ENCODE measurements around the gene MYH1. TPM values are rescaled to one million over a fixed set of nuclear protein-coding genes. Genes with fewer than 3 reads are reported as not detected.
"Not testable (repeated sequence)": the region's sequence is repeated elsewhere in the genome, so short reads cannot be mapped to it uniquely, and the experiment has no call there.

The MYH1 gene
- polyA plus RNA-seq, 2 donors = 0.01 TPM; not detected in 1

DNA sequence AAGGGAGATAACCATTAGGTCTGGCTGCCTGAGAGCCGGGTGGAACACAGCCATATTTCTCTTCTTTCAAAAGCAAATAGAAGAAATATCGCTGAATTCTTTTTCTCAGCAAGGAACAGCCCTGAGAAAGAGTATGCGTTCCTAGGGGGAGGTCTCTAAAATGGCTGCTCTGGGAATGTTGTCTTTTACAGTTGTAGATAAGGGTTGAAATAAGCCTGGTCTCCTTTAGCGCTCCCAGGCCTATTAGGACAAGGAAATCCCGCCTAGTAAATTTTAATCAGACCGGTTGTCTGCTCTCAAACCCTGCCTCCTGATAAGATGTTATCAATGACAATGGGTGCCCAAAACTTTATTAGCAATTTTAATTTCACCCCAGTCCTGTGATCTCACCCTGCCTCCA, 22.8 kb upstream of the MYH1 start:
- not testable (repeated sequence) for H3K36me3 ChIP-seq (ENCODE audit: control insufficient read depth in 2 of 2, insufficient read depth in 2 of 2, low read length in 1 of 2); H3K9me3 ChIP-seq (ENCODE audit: control insufficient read depth in 2 of 2, insufficient read depth in 1 of 2, low read depth in 1 of 2, low read length in 1 of 2); H3K27ac ChIP-seq (ENCODE audit: low read depth in 2 of 2, low read length in 1 of 2); H3K27me3 ChIP-seq (ENCODE audit: control insufficient read depth in 1 of 2, insufficient read depth in 2 of 2, low read length in 2 of 2); H3K4me1 ChIP-seq (ENCODE audit: control insufficient read depth in 2 of 2, insufficient read depth in 2 of 2, low read length in 1 of 2); H3K4me3 ChIP-seq (ENCODE audit: low read depth in 1 of 2, low read length in 2 of 2)
- 93 to 94% methylated on average over 6 of the region's 6 CpGs for WGBS, 2 donors

- Histone ChIP-seq H3K9me3 (ENCODE audit: control insufficient read depth in 2 of 2, insufficient read depth in 1 of 2, low read depth in 1 of 2, low read length in 1 of 2) (no peaks in the 10 kb centered on the region), H3K27me3 (ENCODE audit: control insufficient read depth in 1 of 2, insufficient read depth in 2 of 2, low read length in 2 of 2) (no peaks in the 10 kb centered on the region)
- 65% methylated on average over 1 of the region's 1 CpG for WGBS, 2 donors
Observed at GRCh38 chr17:10532026-10532425, 13.7 kb upstream of the MYH1 start.

GRCh38 chr17:10527419-10527818, 9.1 kb upstream of the MYH1 start:
- H3K36me3 ChIP-seq (ENCODE audit: control insufficient read depth in 2 of 2, insufficient read depth in 2 of 2, low read length in 1 of 2) = no peaks in the 10 kb centered on the region
- no peaks in the 10 kb centered on the region for H3K4me1 ChIP-seq (ENCODE audit: control insufficient read depth in 2 of 2, insufficient read depth in 2 of 2, low read length in 1 of 2)
- H3K27ac ChIP-seq (ENCODE audit: low read depth in 2 of 2, low read length in 1 of 2) = no peak overlapping the region
- no peaks in the 10 kb centered on the region for H3K9me3 ChIP-seq (ENCODE audit: control insufficient read depth in 2 of 2, insufficient read depth in 1 of 2, low read depth in 1 of 2, low read length in 1 of 2)
- H3K4me3 ChIP-seq (ENCODE audit: low read depth in 1 of 2, low read length in 2 of 2) = no peak overlapping the region
- H3K27me3 ChIP-seq (ENCODE audit: control insufficient read depth in 1 of 2, insufficient read depth in 2 of 2, low read length in 2 of 2) = no peaks in the 10 kb centered on the region
- 81 to 82% methylated on average over 6 of the region's 6 CpGs for WGBS, 2 donors

More at GRCh38 chr17:10532026-10532425, 13.7 kb upstream of the MYH1 start:
- no peaks in the 10 kb centered on the region for H3K36me3 ChIP-seq (ENCODE audit: control insufficient read depth in 2 of 2, insufficient read depth in 2 of 2, low read length in 1 of 2)
- H3K4me1 ChIP-seq (ENCODE audit: control insufficient read depth in 2 of 2, insufficient read depth in 2 of 2, low read length in 1 of 2) = no peaks in the 10 kb centered on the region
- H3K4me3 ChIP-seq (ENCODE audit: low read depth in 1 of 2, low read length in 2 of 2) = no peak overlapping the region
- H3K27ac ChIP-seq (ENCODE audit: low read depth in 2 of 2, low read length in 1 of 2) = no peak overlapping the region

- no peak overlapping the region for H3K4me3 ChIP-seq (ENCODE audit: low read depth in 1 of 2, low read length in 2 of 2)
- no peaks in the 10 kb centered on the region for H3K36me3 ChIP-seq (ENCODE audit: control insufficient read depth in 2 of 2, insufficient read depth in 2 of 2, low read length in 1 of 2)
- WGBS, 2 donors = 89 to 90% methylated on average over 11 of the region's 11 CpGs
- no peak overlapping the region for H3K27ac ChIP-seq (ENCODE audit: low read depth in 2 of 2, low read length in 1 of 2)
- no peaks in the 10 kb centered on the region for H3K9me3 ChIP-seq (ENCODE audit: control insufficient read depth in 2 of 2, insufficient read depth in 1 of 2, low read depth in 1 of 2, low read length in 1 of 2)
- no peaks in the 10 kb centered on the region for H3K27me3 ChIP-seq (ENCODE audit: control insufficient read depth in 1 of 2, insufficient read depth in 2 of 2, low read length in 2 of 2)
- no peaks in the 10 kb centered on the region for H3K4me1 ChIP-seq (ENCODE audit: control insufficient read depth in 2 of 2, insufficient read depth in 2 of 2, low read length in 1 of 2)
Observed at GRCh38 chr17:10526517-10526916, 8.2 kb upstream of the MYH1 start.

DNA sequence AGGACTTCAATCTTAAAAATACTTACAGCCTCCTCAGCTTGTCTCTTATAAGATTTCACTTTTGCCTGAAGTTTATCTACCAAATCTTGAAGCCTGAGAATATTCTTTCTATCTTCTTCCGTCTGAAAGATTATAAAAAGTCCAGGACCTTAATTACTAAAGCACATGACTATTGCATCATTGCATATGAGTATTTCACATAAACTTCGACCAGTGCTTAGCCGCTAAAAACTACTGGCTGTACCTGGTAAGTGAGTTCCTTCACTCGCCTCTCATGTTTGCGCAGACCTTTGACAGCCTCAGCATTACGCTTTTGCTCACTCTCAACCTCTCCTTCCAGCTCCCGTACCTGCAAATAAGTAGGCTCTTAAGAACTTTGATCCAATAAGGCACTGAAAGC, 4.7 kb upstream of the MYH1 start:
- WGBS, 2 donors = 88 to 92% methylated on average over 7 of the region's 7 CpGs
- H3K27me3 ChIP-seq (ENCODE audit: control insufficient read depth in 1 of 2, insufficient read depth in 2 of 2, low read length in 2 of 2) = no peaks in the 10 kb centered on the region
- H3K9me3 ChIP-seq (ENCODE audit: control insufficient read depth in 2 of 2, insufficient read depth in 1 of 2, low read depth in 1 of 2, low read length in 1 of 2) = no peaks in the 10 kb centered on the region
- H3K36me3 ChIP-seq (ENCODE audit: control insufficient read depth in 2 of 2, insufficient read depth in 2 of 2, low read length in 1 of 2) = no peaks in the 10 kb centered on the region
- no peak overlapping the region for H3K27ac ChIP-seq (ENCODE audit: low read depth in 2 of 2, low read length in 1 of 2)
- no peaks in the 10 kb centered on the region for H3K4me1 ChIP-seq (ENCODE audit: control insufficient read depth in 2 of 2, insufficient read depth in 2 of 2, low read length in 1 of 2)
- H3K4me3 ChIP-seq (ENCODE audit: low read depth in 1 of 2, low read length in 2 of 2) = no peak overlapping the region

DNA sequence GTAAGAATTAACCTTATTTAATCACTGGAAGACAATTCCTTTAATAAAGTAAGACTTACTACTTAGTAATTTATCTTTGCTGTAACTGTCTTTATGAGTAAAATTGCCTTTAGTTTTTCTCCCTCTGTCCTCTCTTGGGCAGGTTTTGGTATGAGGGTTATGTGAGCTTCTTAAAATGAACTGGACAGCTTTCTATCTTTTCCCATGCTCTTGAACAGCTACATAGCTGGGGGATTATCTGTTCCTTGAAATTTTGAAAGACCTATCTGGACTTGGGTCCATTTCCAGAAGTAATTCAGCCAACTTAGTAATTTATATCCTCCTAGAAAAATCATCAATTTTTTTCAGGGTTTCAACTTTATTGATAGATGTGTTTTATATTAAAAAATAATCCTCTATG, 3.6 kb upstream of the MYH1 start:
- no peaks in the 10 kb centered on the region for H3K4me1 ChIP-seq (ENCODE audit: control insufficient read depth in 2 of 2, insufficient read depth in 2 of 2, low read length in 1 of 2)
- no peaks in the 10 kb centered on the region for H3K9me3 ChIP-seq (ENCODE audit: control insufficient read depth in 2 of 2, insufficient read depth in 1 of 2, low read depth in 1 of 2, low read length in 1 of 2)
- H3K36me3 ChIP-seq (ENCODE audit: control insufficient read depth in 2 of 2, insufficient read depth in 2 of 2, low read length in 1 of 2) = no peaks in the 10 kb centered on the region
- H3K27ac ChIP-seq (ENCODE audit: low read depth in 2 of 2, low read length in 1 of 2) = no peak overlapping the region
- H3K4me3 ChIP-seq (ENCODE audit: low read depth in 1 of 2, low read length in 2 of 2) = no peak overlapping the region
- H3K27me3 ChIP-seq (ENCODE audit: control insufficient read depth in 1 of 2, insufficient read depth in 2 of 2, low read length in 2 of 2) = no peaks in the 10 kb centered on the region

GRCh38 chr17:10516638-10517037, 1.7 kb downstream of the MYH1 start:
- Histone ChIP-seq H3K4me1 (ENCODE audit: control insufficient read depth in 2 of 2, insufficient read depth in 2 of 2, low read length in 1 of 2) (no peaks in the 10 kb centered on the region), H3K36me3 (ENCODE audit: control insufficient read depth in 2 of 2, insufficient read depth in 2 of 2, low read length in 1 of 2) (no peaks in the 10 kb centered on the region), H3K4me3 (ENCODE audit: low read depth in 1 of 2, low read length in 2 of 2) (no peak overlapping the region), H3K27ac (ENCODE audit: low read depth in 2 of 2, low read length in 1 of 2) (no peak overlapping the region), H3K27me3 (ENCODE audit: control insufficient read depth in 1 of 2, insufficient read depth in 2 of 2, low read length in 2 of 2) (no peaks in the 10 kb centered on the region), H3K9me3 (ENCODE audit: control insufficient read depth in 2 of 2, insufficient read depth in 1 of 2, low read depth in 1 of 2, low read length in 1 of 2) (no peaks in the 10 kb centered on the region)

DNA sequence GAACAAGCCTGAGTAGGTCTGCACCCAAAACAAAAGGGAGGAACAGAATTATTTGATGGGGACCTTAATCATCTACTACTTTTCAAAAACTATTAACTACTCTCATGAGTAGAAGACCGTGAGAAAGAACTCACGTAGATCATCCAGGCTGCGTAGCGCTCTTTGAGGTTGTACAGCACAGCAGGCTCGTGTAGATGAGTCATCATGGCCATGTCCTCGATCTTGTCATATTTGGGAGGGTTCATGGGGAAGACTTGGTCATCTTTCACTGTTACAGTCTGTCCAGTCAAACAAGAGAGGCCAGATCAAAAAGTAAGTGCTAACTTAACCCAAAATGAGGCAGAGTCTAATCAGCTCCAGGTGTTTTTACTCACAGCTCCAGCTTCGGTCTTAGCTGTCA, 2.3 kb downstream of the MYH1 start:
- H3K27me3 ChIP-seq (ENCODE audit: control insufficient read depth in 1 of 2, insufficient read depth in 2 of 2, low read length in 2 of 2) = no peaks in the 10 kb centered on the region
- no peaks in the 10 kb centered on the region for H3K9me3 ChIP-seq (ENCODE audit: control insufficient read depth in 2 of 2, insufficient read depth in 1 of 2, low read depth in 1 of 2, low read length in 1 of 2)
- no peak overlapping the region for H3K4me3 ChIP-seq (ENCODE audit: low read depth in 1 of 2, low read length in 2 of 2)
- WGBS, 2 donors = 81% methylated on average over 7 of the region's 7 CpGs
- H3K36me3 ChIP-seq (ENCODE audit: control insufficient read depth in 2 of 2, insufficient read depth in 2 of 2, low read length in 1 of 2) = no peaks in the 10 kb centered on the region
- H3K4me1 ChIP-seq (ENCODE audit: control insufficient read depth in 2 of 2, insufficient read depth in 2 of 2, low read length in 1 of 2) = no peaks in the 10 kb centered on the region
- no peak overlapping the region for H3K27ac ChIP-seq (ENCODE audit: low read depth in 2 of 2, low read length in 1 of 2)

DNA sequence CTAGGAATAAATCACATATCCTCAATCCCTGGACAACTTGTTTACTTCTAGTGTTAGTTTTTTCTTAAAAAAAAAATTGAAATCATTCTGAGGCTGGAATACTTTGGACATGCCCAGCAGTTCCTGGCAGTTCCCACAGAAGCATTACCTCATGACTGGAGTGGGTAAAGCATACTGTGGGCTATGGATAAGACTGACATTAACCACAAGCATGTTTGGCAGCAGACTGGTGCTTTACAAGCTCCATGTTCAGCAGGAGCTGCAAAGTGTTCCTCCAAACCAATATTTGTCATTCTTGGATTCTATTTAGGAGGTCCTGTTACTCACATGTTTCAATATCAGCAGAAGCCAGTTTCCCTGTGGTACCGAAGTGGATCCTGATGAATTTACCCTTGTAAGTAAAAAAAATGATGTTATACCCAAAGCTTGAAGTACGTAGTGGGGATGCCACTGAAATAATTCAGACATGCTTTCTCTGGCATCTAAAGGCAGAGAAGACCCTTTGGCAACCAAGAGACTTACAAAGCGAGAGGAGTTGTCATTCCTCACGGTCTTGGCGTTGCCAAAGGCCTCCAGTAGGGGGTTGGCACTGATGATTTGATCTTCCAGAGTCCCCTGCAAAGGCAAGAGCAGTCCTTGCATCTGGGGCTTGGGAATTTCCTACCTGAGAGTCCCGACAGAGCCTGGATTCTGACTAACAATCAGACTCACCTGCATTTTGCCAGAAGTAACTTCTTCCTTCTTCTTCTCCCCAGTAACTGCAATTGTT, 4.9 kb downstream of the MYH1 start:
- H3K9me3 ChIP-seq (ENCODE audit: control insufficient read depth in 2 of 2, insufficient read depth in 1 of 2, low read depth in 1 of 2, low read length in 1 of 2) = no peaks in the 10 kb centered on the region
- H3K36me3 ChIP-seq (ENCODE audit: control insufficient read depth in 2 of 2, insufficient read depth in 2 of 2, low read length in 1 of 2) = no peaks in the 10 kb centered on the region
- H3K27me3 ChIP-seq (ENCODE audit: control insufficient read depth in 1 of 2, insufficient read depth in 2 of 2, low read length in 2 of 2) = no peaks in the 10 kb centered on the region
- no peak overlapping the region for H3K4me3 ChIP-seq (ENCODE audit: low read depth in 1 of 2, low read length in 2 of 2)
- 55 to 58% methylated on average over 6 of the region's 6 CpGs for WGBS, 2 donors
- no peaks in the 10 kb centered on the region for H3K4me1 ChIP-seq (ENCODE audit: control insufficient read depth in 2 of 2, insufficient read depth in 2 of 2, low read length in 1 of 2)
- H3K27ac ChIP-seq (ENCODE audit: low read depth in 2 of 2, low read length in 1 of 2) = no peak overlapping the region

- H3K4me1 ChIP-seq (ENCODE audit: control insufficient read depth in 2 of 2, insufficient read depth in 2 of 2, low read length in 1 of 2) = no peaks in the 10 kb centered on the region
- 63 to 66% methylated on average over 2 of the region's 2 CpGs for WGBS, 2 donors
- no peaks in the 10 kb centered on the region for H3K9me3 ChIP-seq (ENCODE audit: control insufficient read depth in 2 of 2, insufficient read depth in 1 of 2, low read depth in 1 of 2, low read length in 1 of 2)
- H3K27ac ChIP-seq (ENCODE audit: low read depth in 2 of 2, low read length in 1 of 2) = no peak overlapping the region
- no peaks in the 10 kb centered on the region for H3K36me3 ChIP-seq (ENCODE audit: control insufficient read depth in 2 of 2, insufficient read depth in 2 of 2, low read length in 1 of 2)
- no peak overlapping the region for H3K4me3 ChIP-seq (ENCODE audit: low read depth in 1 of 2, low read length in 2 of 2)
- H3K27me3 ChIP-seq (ENCODE audit: control insufficient read depth in 1 of 2, insufficient read depth in 2 of 2, low read length in 2 of 2) = no peaks in the 10 kb centered on the region
Observed at GRCh38 chr17:10512856-10513255, 5.5 kb downstream of the MYH1 start.
